Measurements from ENCODE around the gene RAB13.

The RAB13 gene

GRCh38 chr1:153973525-153973924 lies 12.6 kb downstream of the RAB13 start:
- DNase-seq (ENCODE audit: extremely low read depth, low read depth): no peak
- TF ChIP-seq, protein P1, sequence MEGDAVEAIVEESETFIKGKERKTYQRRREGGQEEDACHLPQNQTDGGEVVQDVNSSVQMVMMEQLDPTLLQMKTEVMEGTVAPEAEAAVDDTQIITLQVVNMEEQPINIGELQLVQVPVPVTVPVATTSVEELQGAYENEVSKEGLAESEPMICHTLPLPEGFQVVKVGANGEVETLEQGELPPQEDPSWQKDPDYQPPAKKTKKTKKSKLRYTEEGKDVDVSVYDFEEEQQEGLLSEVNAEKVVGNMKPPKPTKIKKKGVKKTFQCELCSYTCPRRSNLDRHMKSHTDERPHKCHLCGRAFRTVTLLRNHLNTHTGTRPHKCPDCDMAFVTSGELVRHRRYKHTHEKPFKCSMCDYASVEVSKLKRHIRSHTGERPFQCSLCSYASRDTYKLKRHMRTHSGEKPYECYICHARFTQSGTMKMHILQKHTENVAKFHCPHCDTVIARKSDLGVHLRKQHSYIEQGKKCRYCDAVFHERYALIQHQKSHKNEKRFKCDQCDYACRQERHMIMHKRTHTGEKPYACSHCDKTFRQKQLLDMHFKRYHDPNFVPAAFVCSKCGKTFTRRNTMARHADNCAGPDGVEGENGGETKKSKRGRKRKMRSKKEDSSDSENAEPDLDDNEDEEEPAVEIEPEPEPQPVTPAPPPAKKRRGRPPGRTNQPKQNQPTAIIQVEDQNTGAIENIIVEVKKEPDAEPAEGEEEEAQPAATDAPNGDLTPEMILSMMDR (IDR thresholded peaks at IDR 0.05; ENCODE audit: low read depth, low read length): no peak

- DNase-seq (ENCODE audit: extremely low read depth, low read depth): no peak
Observed at GRCh38 chr1:153973071-153973470, 13.1 kb downstream of the RAB13 start.

DNA sequence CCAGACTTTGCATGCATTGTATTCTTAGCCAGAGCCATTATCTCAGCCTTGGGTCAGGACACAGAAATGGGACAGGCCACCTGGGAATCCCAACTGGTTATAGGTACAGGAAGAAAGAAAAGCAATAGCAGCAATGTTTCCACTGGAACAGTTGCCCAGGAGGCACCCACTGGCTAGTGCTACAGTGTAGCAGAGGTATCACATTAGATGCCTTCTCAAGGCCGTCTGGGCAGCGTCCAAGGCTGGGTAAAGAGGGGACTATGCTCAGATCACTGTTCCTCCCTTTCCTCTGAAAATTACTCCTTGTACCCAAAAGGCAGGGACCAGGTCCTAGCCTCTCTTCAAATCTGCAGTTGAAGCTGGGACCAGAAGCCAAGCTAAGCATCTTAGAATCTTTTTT lies 15.8 kb downstream of the RAB13 start:
- TF ChIP-seq, protein P1 (IDR thresholded peaks at IDR 0.05; ENCODE audit: low read depth, low read length): no peak
- no peak for DNase-seq (ENCODE audit: extremely low read depth, low read depth)

More at GRCh38 chr1:153973071-153973470, 13.1 kb downstream of the RAB13 start:
- TF ChIP-seq, protein P1 (IDR thresholded peaks at IDR 0.05; ENCODE audit: low read depth, low read length): no peak

DNA sequence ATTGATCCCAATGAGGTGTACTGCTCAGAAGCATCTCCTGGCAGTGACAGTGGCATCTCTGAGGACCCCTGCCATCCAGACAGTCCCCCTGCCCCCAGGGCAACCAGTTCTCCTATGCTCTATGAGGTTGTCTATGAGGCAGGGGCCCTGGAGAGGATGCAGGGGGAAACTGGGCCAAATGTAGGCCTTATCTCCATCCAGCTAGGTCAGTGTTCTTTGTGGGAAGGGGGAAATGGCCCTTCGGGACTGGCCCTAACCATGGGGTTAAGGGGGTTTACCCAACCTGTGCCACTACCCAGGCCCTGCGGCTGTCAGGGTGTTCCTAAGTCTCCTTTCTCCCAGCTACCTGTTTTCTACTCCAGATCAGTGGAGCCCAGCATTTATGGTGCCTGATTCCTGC lies 17.2 kb downstream of the RAB13 start:
- TF ChIP-seq, protein P1 (IDR thresholded peaks at IDR 0.05; ENCODE audit: low read depth, low read length): no peak
- no peak for DNase-seq (ENCODE audit: extremely low read depth, low read depth)

GRCh38 chr1:153968408-153968807 lies 17.7 kb downstream of the RAB13 start:
- TF ChIP-seq, protein P1 (IDR thresholded peaks at IDR 0.05; ENCODE audit: low read depth, low read length): no peak
- no peak for DNase-seq (ENCODE audit: extremely low read depth, low read depth)

DNA sequence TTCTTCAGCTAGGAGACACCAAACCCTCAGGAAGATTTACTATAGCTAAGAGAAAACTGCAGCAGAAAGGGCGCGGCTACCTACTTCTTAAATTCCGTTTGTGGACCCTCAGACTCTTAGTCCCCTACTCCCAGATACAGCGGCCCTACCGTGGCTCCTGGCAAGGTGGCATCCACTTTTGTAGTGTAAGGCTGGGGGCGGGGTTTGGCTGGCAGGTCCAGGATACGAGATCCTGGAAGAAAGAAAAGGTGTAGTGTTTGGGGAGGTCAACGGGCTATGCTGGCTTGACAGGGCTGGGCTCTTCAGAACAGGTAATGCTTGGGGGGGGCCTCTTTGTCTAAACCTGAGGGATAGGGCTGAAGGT lies 18.2 kb downstream of the RAB13 start:
- no peak for DNase-seq (ENCODE audit: extremely low read depth, low read depth)
- TF ChIP-seq, protein P1 (IDR thresholded peaks at IDR 0.05; ENCODE audit: low read depth, low read length): no peak

GRCh38 chr1:153967107-153967999 lies 18.8 kb downstream of the RAB13 start, which contains the start of gene CREB3L4:
CREB3L4 (plus strand) TSS chr1:153967902; CDS start chr1:153968526, 624 bp downstream.
- DNase-seq (ENCODE audit: extremely low read depth, low read depth): peak; percentile 93
- TF ChIP-seq, protein P1 (IDR thresholded peaks at IDR 0.05; ENCODE audit: low read depth, low read length): peak; percentile 57
